Osteoblast (primary cell): Measurements from ENCODE around the gene MCF2L. TPM values are rescaled to one million over a fixed set of nuclear protein-coding genes. Genes with fewer than 3 reads are reported as not detected.
A peak's percentile ranks its signal among the peaks of the same experiment; 100 is the strongest.

Experiments used
- DNase-seq: peaks from one replicate; pipeline ENCODE4 v3.0.0; 2011; ENCODE audit warnings: low spot score, mixed read lengths; ENCODE audit not compliant: insufficient read length; ENCODE audit errors: missing footprints
- H2AFZ ChIP-seq: 2 replicates; pipeline ENCODE4 v1.6.0; 2011; ENCODE audit warnings: mild to moderate bottlenecking, low read length
- H3K27ac ChIP-seq: 2 replicates; pipeline ENCODE4 v1.5.1; 2011; ENCODE audit warnings: mild to moderate bottlenecking, low read depth, low read length, moderate library complexity
- H3K27me3 ChIP-seq: 2 replicates; pipeline ENCODE4 v1.6.0; 2012; ENCODE audit warnings: mild to moderate bottlenecking, control low read depth, inconsistent platforms, low read length, moderate library complexity; ENCODE audit not compliant: insufficient read depth
- H3K36me3 ChIP-seq: 2 replicates; pipeline ENCODE4 v1.5.1; 2011; ENCODE audit warnings: mild to moderate bottlenecking, low read length, control low read depth, moderate library complexity; ENCODE audit not compliant: insufficient read depth
- H3K4me1 ChIP-seq: 2 replicates; pipeline ENCODE4 v1.5.1; 2011; ENCODE audit warnings: mild to moderate bottlenecking, low read length, control low read depth, moderate library complexity; ENCODE audit not compliant: insufficient read depth
- H3K4me2 ChIP-seq: 2 replicates; pipeline ENCODE4 v1.6.0; 2011; ENCODE audit warnings: mild to moderate bottlenecking, low read length; ENCODE audit not compliant: insufficient read depth
- H3K4me3 ChIP-seq: fragments of 200-600 bp; sonication (generic); 3 replicates; pipeline ENCODE4 v1.5.1; 2012; ENCODE audit warnings: mild to moderate bottlenecking, low read length, inconsistent platforms; ENCODE audit not compliant: insufficient read depth
- H3K79me2 ChIP-seq: 2 replicates; pipeline ENCODE4 v1.6.0; 2012; ENCODE audit warnings: mild to moderate bottlenecking, low read length, control low read depth, inconsistent platforms; ENCODE audit not compliant: insufficient read depth
- H3K9me3 ChIP-seq: 2 replicates; pipeline ENCODE4 v1.5.1; 2011; ENCODE audit warnings: low read depth, low read length, control low read depth
- H4K20me1 ChIP-seq: 2 replicates; pipeline ENCODE4 v1.6.0; 2012; ENCODE audit warnings: mild to moderate bottlenecking, low read length, control low read depth; ENCODE audit not compliant: insufficient read depth
- total RNA-seq: library from RNA; depleted of rRNA; stranded (reverse); fragments of >200 nt; gene quantifications from 2 replicates; pipeline ENCODE4 v1.2.3, GENCODE V29; 2012
- TF ChIP-seq, protein P1 (sequence below): IDR thresholded peaks from 2 replicates; pipeline ENCODE4 v1.5.1; 2011; ENCODE audit warnings: mild to moderate bottlenecking, low read depth, low read length, moderate library complexity; ENCODE audit errors: extremely low read depth

The MCF2L gene
- total RNA-seq, 1 donor, result 6.5 TPM

- Histone ChIP-seq H2AFZ (no peak overlapping the region), H3K9me3 (peaks cover 5% of the 10 kb centered on the region), H3K4me2 (no peak overlapping the region), H4K20me1 (no peaks in the 10 kb centered on the region), H3K4me3 (no peak overlapping the region), H3K4me1 (no peaks in the 10 kb centered on the region), H3K27me3 (peaks cover 23% of the 10 kb centered on the region), H3K79me2 (no peaks in the 10 kb centered on the region), H3K36me3 (no peaks in the 10 kb centered on the region), H3K27ac (no peak overlapping the region)
- TF ChIP-seq, protein P1, sequence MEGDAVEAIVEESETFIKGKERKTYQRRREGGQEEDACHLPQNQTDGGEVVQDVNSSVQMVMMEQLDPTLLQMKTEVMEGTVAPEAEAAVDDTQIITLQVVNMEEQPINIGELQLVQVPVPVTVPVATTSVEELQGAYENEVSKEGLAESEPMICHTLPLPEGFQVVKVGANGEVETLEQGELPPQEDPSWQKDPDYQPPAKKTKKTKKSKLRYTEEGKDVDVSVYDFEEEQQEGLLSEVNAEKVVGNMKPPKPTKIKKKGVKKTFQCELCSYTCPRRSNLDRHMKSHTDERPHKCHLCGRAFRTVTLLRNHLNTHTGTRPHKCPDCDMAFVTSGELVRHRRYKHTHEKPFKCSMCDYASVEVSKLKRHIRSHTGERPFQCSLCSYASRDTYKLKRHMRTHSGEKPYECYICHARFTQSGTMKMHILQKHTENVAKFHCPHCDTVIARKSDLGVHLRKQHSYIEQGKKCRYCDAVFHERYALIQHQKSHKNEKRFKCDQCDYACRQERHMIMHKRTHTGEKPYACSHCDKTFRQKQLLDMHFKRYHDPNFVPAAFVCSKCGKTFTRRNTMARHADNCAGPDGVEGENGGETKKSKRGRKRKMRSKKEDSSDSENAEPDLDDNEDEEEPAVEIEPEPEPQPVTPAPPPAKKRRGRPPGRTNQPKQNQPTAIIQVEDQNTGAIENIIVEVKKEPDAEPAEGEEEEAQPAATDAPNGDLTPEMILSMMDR, result no peak
- DNase-seq, result no peak
These were observed 6.5 kb downstream of the MCF2L start for GRCh38 chr13:112975401-112975939.

DNA sequence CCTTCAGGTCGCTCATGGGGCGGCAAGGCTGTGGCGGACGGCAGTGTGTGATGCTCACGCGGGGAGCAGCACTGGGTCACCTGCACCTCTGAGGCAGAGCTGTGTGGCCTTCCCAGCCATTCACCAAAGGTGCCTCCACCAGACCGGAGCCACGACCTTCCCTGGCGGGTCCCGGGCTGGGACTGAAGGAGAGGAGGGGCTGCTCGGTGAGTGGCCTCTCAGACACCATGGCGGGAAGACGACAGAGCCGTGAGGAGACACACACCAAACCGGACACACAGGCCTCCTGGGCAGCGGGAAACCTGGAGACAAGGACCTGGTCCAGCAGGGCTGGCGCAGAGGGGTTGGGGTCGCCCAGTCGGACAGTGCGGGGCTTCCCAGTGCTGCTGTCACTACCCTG, 7.5 kb downstream of the MCF2L start:
- Histone ChIP-seq H3K4me1 (no peaks in the 10 kb centered on the region), H3K27ac (no peak overlapping the region), H3K27me3 (peaks cover 12% of the 10 kb centered on the region), H2AFZ (no peak overlapping the region), H3K79me2 (no peaks in the 10 kb centered on the region), H3K4me2 (no peak overlapping the region), H3K4me3 (no peak overlapping the region), H3K36me3 (no peaks in the 10 kb centered on the region), H4K20me1 (no peaks in the 10 kb centered on the region), H3K9me3 (peaks cover 3% of the 10 kb centered on the region)
- TF ChIP-seq, protein P1, result no peak
- DNase-seq, result no peak

DNA sequence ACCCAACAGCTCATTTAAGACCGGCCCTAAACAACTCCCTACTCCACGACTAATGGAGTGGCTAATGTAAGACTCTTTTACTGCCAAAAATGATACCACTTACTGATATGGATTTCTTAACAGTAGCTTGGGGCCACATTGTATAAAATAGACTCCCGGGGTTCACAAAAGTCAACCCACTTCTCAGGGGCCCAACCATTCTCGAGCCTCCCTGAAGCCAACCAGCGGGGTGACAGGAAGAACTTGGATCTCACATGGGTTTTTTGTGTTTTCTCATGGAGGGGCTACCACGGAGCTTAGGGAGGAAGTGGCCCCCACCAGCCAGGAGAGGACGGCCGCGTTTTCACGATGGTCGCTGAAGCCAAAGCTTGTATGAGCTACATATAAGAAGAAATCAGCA, 8.1 kb downstream of the MCF2L start:
- Histone ChIP-seq H3K79me2 (no peaks in the 10 kb centered on the region), H3K4me3 (no peak overlapping the region), H3K36me3 (no peaks in the 10 kb centered on the region), H2AFZ (no peak overlapping the region), H3K4me1 (no peaks in the 10 kb centered on the region), H4K20me1 (no peaks in the 10 kb centered on the region), H3K27ac (no peak overlapping the region), H3K4me2 (no peak overlapping the region), H3K9me3 (no peaks in the 10 kb centered on the region), H3K27me3 (peaks cover 9% of the 10 kb centered on the region)
- TF ChIP-seq, protein P1, result no peak
- DNase-seq, result peak; percentile 91

DNA sequence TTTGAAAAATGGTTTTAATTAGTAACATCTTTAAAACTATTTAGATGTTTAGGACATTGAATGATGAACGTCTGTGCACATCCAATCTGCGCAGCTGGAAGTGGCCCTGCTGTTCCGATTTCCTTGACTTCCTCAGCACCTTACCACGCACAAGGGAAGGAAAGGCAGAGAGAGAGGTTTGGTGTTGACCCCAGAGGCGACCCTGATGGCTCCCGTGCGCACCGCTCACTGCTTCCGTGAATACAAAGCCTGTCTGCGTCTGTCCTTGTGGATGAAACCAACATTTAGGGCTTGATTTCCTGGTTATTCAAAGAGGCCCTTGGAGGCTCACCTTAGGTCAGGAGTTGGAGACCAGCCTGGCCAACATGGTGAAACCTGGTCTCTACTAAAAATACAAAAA, 8.5 kb downstream of the MCF2L start:
- H3K36me3 ChIP-seq, result no peaks in the 10 kb centered on the region
- TF ChIP-seq, protein P1, result no peak
- H3K4me1 ChIP-seq, result no peaks in the 10 kb centered on the region
- H3K27me3 ChIP-seq, result peaks cover 9% of the 10 kb centered on the region
- no peak overlapping the region for H3K4me2 ChIP-seq
- DNase-seq, result no peak
- no peak overlapping the region for H2AFZ ChIP-seq
- no peak overlapping the region for H3K4me3 ChIP-seq
- H3K27ac ChIP-seq, result no peak overlapping the region
- no peaks in the 10 kb centered on the region for H3K9me3 ChIP-seq
- no peaks in the 10 kb centered on the region for H3K79me2 ChIP-seq
- no peaks in the 10 kb centered on the region for H4K20me1 ChIP-seq
